HPDE6-E6E7 (cell line): ENCODE results near the gene APLP1.
"Not testable (repeated sequence)": the region's sequence is repeated elsewhere in the genome, so short reads cannot be mapped to it uniquely, and the experiment has no call there.

Experiments used
- DNase-seq: peaks from one replicate; pipeline ENCODE4 v3.0.0; 2011; ENCODE audit warnings: missing footprints; ENCODE audit errors: extremely low spot score

The APLP1 gene

DNA sequence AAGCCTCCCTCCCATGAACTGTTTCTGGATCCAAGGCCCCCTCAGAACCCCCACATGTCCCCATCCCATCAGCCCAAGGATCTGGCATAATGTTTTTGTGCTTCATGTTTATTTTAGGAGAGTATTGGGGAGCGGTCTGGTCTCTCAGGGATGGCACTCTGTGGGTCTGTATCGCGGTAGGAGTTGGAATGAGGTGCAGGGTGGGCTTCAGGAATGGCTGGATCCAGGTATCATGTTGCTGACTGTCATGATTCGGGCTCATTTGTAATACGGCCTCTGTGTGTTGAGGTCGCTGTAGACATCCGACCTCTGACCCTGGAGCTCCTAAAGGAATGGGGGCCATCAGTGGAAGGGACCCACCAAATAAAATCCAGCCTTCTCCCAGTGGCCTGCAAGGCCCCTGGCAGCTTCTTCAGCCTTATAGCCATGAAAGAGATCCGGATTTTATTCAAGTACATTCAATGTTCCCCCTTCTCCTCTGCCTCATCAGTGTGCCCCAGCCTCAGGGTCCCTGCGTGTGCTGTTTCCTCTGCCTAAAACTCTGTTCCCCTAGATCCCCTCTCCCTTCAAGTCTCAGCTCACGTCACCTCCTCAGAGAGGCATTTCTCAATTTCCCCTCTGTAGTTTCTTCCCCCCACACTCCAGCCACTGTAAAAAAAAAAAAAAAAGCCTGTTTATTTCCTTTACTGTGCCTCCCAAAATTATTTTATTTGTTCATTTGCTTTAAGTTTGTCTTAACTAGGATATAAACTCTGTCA, 36.1 kb downstream of the APLP1 start:
- DNase-seq, result no peak

DNA sequence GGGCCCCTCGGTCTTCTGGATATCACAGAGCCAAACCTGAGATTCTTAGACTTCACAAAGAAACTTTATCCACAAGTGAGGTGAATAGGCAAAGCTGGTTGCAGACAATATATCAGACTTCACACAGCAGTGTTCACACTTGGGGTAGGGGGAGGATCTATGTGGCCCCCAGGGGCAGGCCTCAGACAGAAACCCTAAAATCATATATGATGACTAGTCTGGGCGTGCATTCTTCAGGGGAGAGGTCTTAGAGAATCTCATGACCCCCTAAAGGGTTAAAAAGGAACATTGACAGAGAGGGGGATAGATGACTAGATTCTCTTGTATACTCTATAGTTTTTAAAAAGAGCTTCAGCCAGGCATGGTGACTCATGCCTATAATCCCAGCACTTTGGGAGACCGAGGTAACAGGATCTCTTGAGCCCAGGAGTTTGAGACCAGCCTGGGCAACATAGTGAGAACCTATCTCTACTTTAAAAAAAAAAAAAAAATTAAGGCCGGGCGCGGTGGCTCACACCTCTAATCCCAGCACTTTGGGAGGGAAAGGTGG, 36.9 kb downstream of the APLP1 start:
- no peak for DNase-seq

GRCh38 chr19:35907377-35907745, 39.0 kb downstream of the APLP1 start:
- no peak for DNase-seq

DNA sequence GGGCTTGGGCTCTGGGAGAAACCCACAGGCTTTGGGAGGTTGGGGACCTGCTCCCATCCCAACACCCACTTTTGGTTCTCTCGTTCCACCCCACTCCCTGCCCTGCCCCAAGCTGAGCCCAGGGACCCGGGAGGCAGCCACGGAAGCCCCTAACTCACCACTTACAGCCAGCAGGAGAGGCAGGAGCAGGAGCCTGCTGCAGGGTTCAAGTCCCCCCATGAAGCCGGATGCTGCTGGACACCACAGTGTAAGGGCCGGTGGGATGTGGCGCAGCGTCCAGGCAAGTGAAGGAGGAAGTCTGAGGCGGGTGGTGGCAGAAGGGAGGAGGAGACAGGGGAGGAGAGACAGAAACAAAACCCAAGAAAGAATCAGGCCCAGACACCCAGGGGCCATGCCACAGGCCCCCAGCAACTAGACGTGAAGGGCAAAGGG, 39.7 kb downstream of the APLP1 start, which contains the start of gene TYROBP:
TSS of gene TYROBP (minus strand) at position 286 of the 432 bp plus-strand sequence. CDS start at position 219, 67 bp downstream.
- no peak for DNase-seq

- no peak for DNase-seq
Measured at GRCh38 chr19:35908973-35909683, 40.8 kb downstream of the APLP1 start.

DNA sequence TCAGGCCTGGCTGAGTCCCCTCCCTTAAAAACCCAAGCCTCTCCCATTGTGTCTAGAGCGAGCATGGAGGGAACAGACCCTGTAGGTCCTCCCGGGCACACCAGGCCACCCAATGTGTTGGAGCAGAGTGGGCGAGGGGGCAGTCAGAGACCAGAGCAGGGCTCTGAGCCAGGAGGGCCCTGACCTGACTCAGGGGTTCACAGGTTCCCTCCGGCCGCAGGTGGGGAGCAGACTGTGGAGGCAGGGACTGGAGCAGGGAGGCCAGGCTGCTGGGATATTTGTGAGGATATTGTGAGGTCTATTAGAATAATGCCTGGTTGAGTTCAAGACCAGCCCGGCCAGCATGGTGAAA, 41.3 kb downstream of the APLP1 start:
- DNase-seq, result no peak

DNA sequence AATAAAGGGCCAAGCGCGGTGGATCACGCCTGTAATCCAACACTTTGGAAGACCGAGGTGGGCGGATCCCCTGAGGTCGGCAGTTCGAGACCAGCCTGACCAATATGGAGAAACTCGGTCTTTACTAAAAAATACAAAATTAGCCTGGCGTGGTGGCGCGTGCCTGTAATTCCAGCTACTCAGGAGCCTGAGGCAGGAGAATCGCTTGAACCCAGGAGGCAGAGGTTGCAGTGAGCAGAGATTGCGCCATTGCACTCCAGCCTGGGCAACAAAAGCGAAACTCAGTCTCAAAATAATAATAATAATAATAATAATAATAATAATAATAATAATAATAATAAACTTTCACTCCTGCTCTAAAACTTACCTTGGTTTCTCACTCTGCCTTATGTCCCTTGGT, 42.0 kb downstream of the APLP1 start:
- not testable (repeated sequence) for DNase-seq

GRCh38 chr19:35911173-35911572, 42.8 kb downstream of the APLP1 start:
- DNase-seq, result no peak

DNA sequence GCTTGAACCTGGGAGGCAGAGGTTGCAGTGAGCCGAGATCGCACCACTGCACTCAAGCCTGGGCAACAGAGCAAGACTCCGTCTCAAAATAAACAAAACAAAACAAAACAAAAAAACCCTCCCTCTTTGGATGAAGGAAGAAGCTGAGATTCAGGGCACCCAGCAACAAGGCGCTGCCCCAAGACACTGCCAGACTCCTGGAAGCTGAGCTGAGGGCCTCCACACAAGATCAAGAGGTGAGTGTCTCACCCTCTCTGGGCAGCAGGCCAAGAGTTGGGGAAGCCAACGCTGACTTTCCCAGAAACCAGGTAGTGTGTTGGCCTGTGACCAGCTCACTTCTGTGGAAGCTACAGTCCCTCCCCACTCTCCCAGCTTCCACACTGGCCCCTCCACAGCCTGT, 43.4 kb downstream of the APLP1 start:
- no peak for DNase-seq

DNA sequence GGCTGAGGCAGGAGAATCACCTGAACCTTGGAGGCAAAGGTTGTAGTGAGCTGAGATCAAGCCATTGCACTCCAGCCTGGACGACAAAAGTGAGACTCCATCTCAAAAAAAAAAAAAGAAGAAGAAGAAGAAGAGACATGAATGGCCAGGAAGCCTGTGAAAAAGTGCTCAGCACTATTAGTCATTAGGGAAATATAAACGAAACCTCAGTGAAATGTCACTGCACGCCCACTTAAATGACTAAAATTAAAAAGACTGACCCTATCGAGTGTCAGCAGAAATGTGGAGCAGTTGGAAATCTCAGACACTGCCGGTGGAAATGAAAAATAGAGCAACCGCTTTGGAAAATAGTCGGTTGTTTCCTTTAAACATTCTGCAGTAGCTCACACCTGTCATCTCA, 45.2 kb downstream of the APLP1 start:
- no peak for DNase-seq

GRCh38 chr19:35915443-35915842, 47.1 kb downstream of the APLP1 start:
- no peak for DNase-seq

GRCh38 chr19:35919306-35919705, 50.9 kb downstream of the APLP1 start:
- DNase-seq, result no peak

- no peak for DNase-seq
Measured at GRCh38 chr19:35921012-35921411, 52.6 kb downstream of the APLP1 start.

- DNase-seq, result no peak
Measured at GRCh38 chr19:35925501-35925900, 57.1 kb downstream of the APLP1 start.

- DNase-seq, result no peak
Measured at GRCh38 chr19:35928507-35928906, 60.1 kb downstream of the APLP1 start.
